Brain microvascular endothelial cell (primary cell): ENCODE results near the gene BPGM.
"Not testable (repeated sequence)": the region's sequence is repeated elsewhere in the genome, so short reads cannot be mapped to it uniquely, and the experiment has no call there.

Source experiments
- DNase-seq: peaks from one replicate; pipeline ENCODE4 v3.0.0-alpha.2; 2020
- H3K27ac ChIP-seq: fragments of 250-450 bp; sonication (Bioruptor Pico); 2 replicates; pipeline ENCODE4 v1.5.1; 2020; ENCODE audit warnings: mild to moderate bottlenecking, moderate library complexity
- H3K27me3 ChIP-seq: fragments of 250-450 bp; sonication (Bioruptor Pico); replicated peaks from 2 replicates; pipeline ENCODE4 v1.5.1; 2020; ENCODE audit warnings: mild to moderate bottlenecking
- H3K36me3 ChIP-seq: fragments of 250-450 bp; sonication (Bioruptor Pico); replicated peaks from 2 replicates; pipeline ENCODE4 v1.5.1; 2020; ENCODE audit warnings: mild to moderate bottlenecking
- H3K4me3 ChIP-seq: 2 replicates; pipeline ENCODE4 v1.5.1; 2011; ENCODE audit warnings: low read depth, mild to moderate bottlenecking, control low read depth, low read length, moderate library complexity
- CTCF ChIP-seq: IDR thresholded peaks from 2 replicates; pipeline ENCODE4 v1.5.1; 2011; ENCODE audit warnings: low read depth, mild to moderate bottlenecking, moderate library complexity, low read length, control low read depth, inconsistent platforms; ENCODE audit errors: missing control alignments
- in situ Hi-C: cut with HindIII; loops from 2 replicates; pipeline ENCODE4 v1.10.0; 2017; ENCODE audit warnings: low sequenced_read_pairs, low pct_ligation_motif_present

Gene BPGM

GRCh38 chr7:134684165-134684564 is 37.5 kb downstream of the BPGM start:
- Histone ChIP-seq H3K4me3 (no peak overlapping the region), H3K27ac (no peak overlapping the region), H3K27me3 (no peaks in the 10 kb centered on the region), H3K36me3 (no peaks in the 10 kb centered on the region)
- in situ Hi-C loops = no loop called here
- no peak for TF ChIP-seq CTCF
- DNase-seq = no peak

GRCh38 chr7:134685250-134685649 is 38.6 kb downstream of the BPGM start:
- Histone ChIP-seq H3K27ac (no peak overlapping the region), H3K4me3 (no peak overlapping the region), H3K27me3 (no peaks in the 10 kb centered on the region), H3K36me3 (no peaks in the 10 kb centered on the region)
- in situ Hi-C loops = no loop called here
- no peak for DNase-seq
- no peak for TF ChIP-seq CTCF

- peak; percentile 19 for TF ChIP-seq CTCF
- H3K27ac ChIP-seq = no peak overlapping the region
- DNase-seq = no peak
- H3K4me3 ChIP-seq = no peak overlapping the region
- in situ Hi-C loops = no loop called here
- H3K36me3 ChIP-seq = no peaks in the 10 kb centered on the region
- no peaks in the 10 kb centered on the region for H3K27me3 ChIP-seq
Observed at GRCh38 chr7:134686786-134687185, 40.1 kb downstream of the BPGM start.

GRCh38 chr7:134689550-134689949 is 42.9 kb downstream of the BPGM start:
- in situ Hi-C loops, H3K4me3 ChIP-seq, H3K27me3 ChIP-seq, DNase-seq, H3K36me3 ChIP-seq: not testable (repeated sequence)
- H3K27ac ChIP-seq = peak overlapping the region; percentile 81

GRCh38 chr7:134690016-134690415 is 43.4 kb downstream of the BPGM start:
- in situ Hi-C loops = no loop called here
- Histone ChIP-seq H3K36me3 (no peaks in the 10 kb centered on the region), H3K27ac (peak overlapping the region; percentile 81), H3K4me3 (no peak overlapping the region), H3K27me3 (no peaks in the 10 kb centered on the region)
- TF ChIP-seq CTCF = peak; percentile 67
- peak; percentile 64 for DNase-seq

GRCh38 chr7:134690614-134691504 is 44.2 kb downstream of the BPGM start:
- no peak for TF ChIP-seq CTCF
- peak; percentile 21 for DNase-seq
- in situ Hi-C loops = no loop called here

More at GRCh38 chr7:134690614-134691504, 44.2 kb downstream of the BPGM start:
- peak overlapping the region; percentile 81 for H3K27ac ChIP-seq
- H3K36me3 ChIP-seq = no peaks in the 10 kb centered on the region
- no peaks in the 10 kb centered on the region for H3K27me3 ChIP-seq
- H3K4me3 ChIP-seq = no peak overlapping the region
